SU-DHL-6 (cell line): ENCODE data around the gene ANKRD40CL.

Experiments
- EZH2phosphoT487 ChIP-seq: fragments of 200-600 bp; sonication (generic), shearing (Covaris generic); conservative IDR thresholded peaks from 2 replicates; pipeline ENCODE4 v1.6.1; 2018; ENCODE audit warnings: mild to moderate bottlenecking, antibody characterized with exemption, low read length, moderate library complexity, mixed read lengths
- TF ChIP-seq, protein P1 (sequence below): fragments of 200-600 bp; sonication (generic); IDR thresholded peaks from one replicate; pipeline ENCODE4 v1.5.1; 2017; ENCODE audit warnings: antibody characterized with exemption, mild to moderate bottlenecking, low read length, moderate library complexity; ENCODE audit not compliant: insufficient read depth, poor library complexity, severe bottlenecking

DNA sequence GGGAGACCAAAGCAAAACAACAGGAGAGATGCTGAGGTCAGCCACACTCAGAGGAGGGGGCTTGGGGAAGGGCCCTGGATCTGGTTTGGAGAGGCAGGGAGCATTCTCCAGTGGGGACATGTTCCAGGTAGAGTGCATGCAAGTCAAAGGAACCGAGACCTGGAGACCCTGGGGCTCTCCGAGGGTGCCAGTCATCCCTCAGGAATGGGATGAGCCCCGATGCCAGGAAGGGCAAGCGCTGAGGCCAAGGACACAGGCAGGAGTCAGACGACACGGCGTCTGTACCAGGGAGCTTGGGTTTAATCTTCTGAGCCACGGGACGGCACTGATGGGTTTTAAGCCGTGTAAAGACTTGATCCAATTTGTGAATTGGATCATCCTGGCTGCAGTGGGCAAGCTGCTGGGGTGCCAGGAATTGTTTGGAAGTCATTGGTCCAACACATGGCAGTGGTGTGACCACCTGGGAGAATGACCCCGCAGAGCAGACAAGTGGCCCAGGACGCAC lies 32.9 kb upstream of the ANKRD40CL start:
- TF ChIP-seq, protein P1, sequence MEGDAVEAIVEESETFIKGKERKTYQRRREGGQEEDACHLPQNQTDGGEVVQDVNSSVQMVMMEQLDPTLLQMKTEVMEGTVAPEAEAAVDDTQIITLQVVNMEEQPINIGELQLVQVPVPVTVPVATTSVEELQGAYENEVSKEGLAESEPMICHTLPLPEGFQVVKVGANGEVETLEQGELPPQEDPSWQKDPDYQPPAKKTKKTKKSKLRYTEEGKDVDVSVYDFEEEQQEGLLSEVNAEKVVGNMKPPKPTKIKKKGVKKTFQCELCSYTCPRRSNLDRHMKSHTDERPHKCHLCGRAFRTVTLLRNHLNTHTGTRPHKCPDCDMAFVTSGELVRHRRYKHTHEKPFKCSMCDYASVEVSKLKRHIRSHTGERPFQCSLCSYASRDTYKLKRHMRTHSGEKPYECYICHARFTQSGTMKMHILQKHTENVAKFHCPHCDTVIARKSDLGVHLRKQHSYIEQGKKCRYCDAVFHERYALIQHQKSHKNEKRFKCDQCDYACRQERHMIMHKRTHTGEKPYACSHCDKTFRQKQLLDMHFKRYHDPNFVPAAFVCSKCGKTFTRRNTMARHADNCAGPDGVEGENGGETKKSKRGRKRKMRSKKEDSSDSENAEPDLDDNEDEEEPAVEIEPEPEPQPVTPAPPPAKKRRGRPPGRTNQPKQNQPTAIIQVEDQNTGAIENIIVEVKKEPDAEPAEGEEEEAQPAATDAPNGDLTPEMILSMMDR: no peak
- no peak for TF ChIP-seq EZH2phosphoT487
